Measurements from ENCODE around the gene VASP. TPM values are rescaled to one million over a fixed set of nuclear protein-coding genes. Genes with fewer than 3 reads are reported as not detected.
A peak's percentile ranks its signal among the peaks of the same experiment; 100 is the strongest.

VASP gene
- total RNA-seq, 1 donor from 2014 or later = 103 TPM

DNA sequence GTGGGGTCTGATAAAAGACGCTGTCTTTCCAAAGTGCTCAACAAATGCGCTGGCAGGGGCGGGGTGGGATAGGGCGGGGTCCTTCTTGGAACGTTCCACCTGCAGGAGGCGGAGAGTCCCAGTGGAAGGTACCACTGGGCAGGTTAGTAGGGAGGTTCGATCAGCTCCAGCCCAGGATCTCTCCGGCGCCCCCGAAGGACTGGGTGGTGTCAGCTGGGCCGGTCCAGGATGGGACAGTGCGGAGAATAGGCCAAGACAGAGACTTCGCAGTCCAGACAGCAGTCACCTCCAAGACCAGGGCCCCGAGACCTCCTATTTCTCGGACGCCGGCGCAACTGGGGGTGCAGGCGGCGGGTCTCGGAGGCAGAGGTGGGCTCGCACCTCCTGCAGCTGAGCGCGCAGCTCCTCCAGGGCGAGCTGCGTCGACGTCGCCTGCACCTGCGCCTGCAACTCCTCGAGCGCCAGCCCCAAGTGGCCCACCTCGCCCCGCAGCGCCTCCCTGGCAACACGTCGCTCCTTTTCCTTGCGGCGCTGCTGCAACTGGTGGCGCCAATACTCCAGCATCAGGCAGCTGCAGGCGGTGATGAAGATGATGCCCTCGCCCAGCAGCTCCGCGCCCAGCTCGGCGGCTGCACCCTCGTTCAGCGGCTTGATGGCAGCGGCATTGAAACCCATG lies 21.6 kb downstream of the VASP start:
- Histone ChIP-seq H3K27me3 (no peaks in the 10 kb centered on the region), H3K9me3 (no peaks in the 10 kb centered on the region), H3K27ac (peak overlapping the region; percentile 22), H3K4me3 (peak overlapping the region; percentile 39 to 44), H3K4me1 (peaks cover 22% of the 10 kb centered on the region), H3K36me3 (peaks cover 0 to 25% of the 10 kb centered on the region in 2 donors)
- DNase-seq (ENCODE audit: extremely low spot score in 2 of 2) = no peak
- intact Hi-C loops (cut with DNase I) = no loop called here
- TF ChIP-seq POLR2AphosphoS5 (IDR thresholded peaks at IDR 0.05; ENCODE audit: insufficient read depth in 1 of 2, low read depth in 1 of 2) (no peak), POLR2A (IDR thresholded peaks at IDR 0.05) (no peak)
- TF ChIP-seq, protein P1, sequence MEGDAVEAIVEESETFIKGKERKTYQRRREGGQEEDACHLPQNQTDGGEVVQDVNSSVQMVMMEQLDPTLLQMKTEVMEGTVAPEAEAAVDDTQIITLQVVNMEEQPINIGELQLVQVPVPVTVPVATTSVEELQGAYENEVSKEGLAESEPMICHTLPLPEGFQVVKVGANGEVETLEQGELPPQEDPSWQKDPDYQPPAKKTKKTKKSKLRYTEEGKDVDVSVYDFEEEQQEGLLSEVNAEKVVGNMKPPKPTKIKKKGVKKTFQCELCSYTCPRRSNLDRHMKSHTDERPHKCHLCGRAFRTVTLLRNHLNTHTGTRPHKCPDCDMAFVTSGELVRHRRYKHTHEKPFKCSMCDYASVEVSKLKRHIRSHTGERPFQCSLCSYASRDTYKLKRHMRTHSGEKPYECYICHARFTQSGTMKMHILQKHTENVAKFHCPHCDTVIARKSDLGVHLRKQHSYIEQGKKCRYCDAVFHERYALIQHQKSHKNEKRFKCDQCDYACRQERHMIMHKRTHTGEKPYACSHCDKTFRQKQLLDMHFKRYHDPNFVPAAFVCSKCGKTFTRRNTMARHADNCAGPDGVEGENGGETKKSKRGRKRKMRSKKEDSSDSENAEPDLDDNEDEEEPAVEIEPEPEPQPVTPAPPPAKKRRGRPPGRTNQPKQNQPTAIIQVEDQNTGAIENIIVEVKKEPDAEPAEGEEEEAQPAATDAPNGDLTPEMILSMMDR (IDR thresholded peaks at IDR 0.05) = no peak

DNA sequence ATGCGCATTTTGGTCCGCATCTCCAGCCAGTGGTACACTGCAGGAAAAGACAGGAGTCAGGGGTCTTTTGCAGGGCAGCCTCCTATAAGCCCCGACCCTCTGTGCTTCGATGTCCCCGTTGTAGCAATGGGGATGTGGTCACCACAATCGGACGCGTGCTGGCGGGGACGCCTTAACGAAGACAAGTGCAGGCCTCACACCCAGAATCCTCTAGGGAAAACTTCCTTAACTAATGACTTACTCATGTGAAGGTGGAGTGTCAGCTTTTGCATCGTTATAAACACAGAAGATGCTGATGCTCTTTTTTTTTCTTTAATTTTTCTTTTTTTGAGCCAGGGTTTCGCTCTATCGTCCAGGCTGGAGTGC lies 22.1 kb downstream of the VASP start:
- Histone ChIP-seq H3K27ac (no peak overlapping the region), H3K9me3 (no peaks in the 10 kb centered on the region), H3K36me3 (peaks cover 0 to 22% of the 10 kb centered on the region in 2 donors), H3K4me3 (peak overlapping the region in 1 of 2 donors; percentile 39), H3K4me1 (peaks cover 22% of the 10 kb centered on the region), H3K27me3 (no peaks in the 10 kb centered on the region)
- intact Hi-C loops (cut with DNase I) = no loop called here
- TF ChIP-seq POLR2AphosphoS5 (IDR thresholded peaks at IDR 0.05; ENCODE audit: insufficient read depth in 1 of 2, low read depth in 1 of 2) (no peak), POLR2A (IDR thresholded peaks at IDR 0.05) (no peak)
- TF ChIP-seq, protein P1 (IDR thresholded peaks at IDR 0.05) = no peak
- DNase-seq (ENCODE audit: extremely low spot score in 2 of 2) = no peak

DNA sequence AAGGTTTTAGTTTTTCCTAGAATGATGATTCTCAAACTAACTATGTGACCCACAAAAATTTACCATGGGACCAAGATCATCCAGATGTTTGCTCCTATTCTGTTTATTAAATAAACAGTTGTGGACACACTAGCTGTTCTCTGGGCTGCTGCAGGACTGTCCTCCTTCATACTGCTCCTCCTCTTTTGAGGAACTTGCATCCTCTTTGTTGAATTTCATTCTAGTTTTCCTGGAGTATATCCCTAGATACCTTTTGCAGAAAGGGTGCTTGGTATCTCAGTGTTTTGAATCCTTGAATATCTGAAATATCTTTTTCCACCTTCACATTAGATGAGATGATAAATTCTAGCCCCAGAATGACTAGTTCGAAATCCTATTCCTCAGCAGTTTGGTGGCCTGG lies 24.1 kb downstream of the VASP start:
- Histone ChIP-seq H3K27me3 (no peaks in the 10 kb centered on the region), H3K4me1 (peaks cover 22% of the 10 kb centered on the region), H3K36me3 (peaks cover 0 to 7% of the 10 kb centered on the region in 2 donors), H3K27ac (no peak overlapping the region), H3K9me3 (no peaks in the 10 kb centered on the region), H3K4me3 (no peak overlapping the region)
- intact Hi-C loops (cut with DNase I) = no loop called here
- DNase-seq (ENCODE audit: extremely low spot score in 2 of 2) = no peak
- TF ChIP-seq POLR2AphosphoS5 (IDR thresholded peaks at IDR 0.05; ENCODE audit: insufficient read depth in 1 of 2, low read depth in 1 of 2) (no peak), POLR2A (IDR thresholded peaks at IDR 0.05) (no peak)
- TF ChIP-seq, protein P1 (IDR thresholded peaks at IDR 0.05) = no peak

DNA sequence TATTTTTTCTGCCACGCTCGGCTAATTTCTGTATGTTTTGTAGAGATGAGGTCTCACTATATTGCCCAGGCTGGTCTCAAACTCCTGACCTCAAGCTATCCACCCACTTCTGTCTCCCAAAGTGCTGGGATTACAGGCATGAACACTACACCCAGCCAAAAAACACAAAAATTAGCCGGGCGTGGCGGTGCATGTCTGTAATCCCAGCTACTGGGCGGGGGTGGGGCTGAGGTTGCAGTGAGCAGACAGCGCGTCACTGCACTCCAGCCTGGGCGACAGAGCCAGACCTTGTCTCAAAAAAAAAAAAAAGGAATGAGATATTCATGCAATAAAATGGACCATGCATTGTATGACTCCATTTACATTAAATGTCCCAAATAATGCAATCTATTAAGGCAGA lies 32.2 kb downstream of the VASP start:
- Histone ChIP-seq H3K27ac (no peak overlapping the region), H3K36me3 (no peaks in the 10 kb centered on the region), H3K4me3 (no peak overlapping the region), H3K27me3 (no peaks in the 10 kb centered on the region), H3K4me1 (no peaks in the 10 kb centered on the region), H3K9me3 (no peaks in the 10 kb centered on the region)
- TF ChIP-seq, protein P1 (IDR thresholded peaks at IDR 0.05) = no peak
- TF ChIP-seq POLR2A (IDR thresholded peaks at IDR 0.05) (no peak), POLR2AphosphoS5 (IDR thresholded peaks at IDR 0.05; ENCODE audit: insufficient read depth in 1 of 2, low read depth in 1 of 2) (no peak)
- no peak for DNase-seq (ENCODE audit: extremely low spot score in 2 of 2)
- intact Hi-C loops (cut with DNase I) = no loop called here

DNA sequence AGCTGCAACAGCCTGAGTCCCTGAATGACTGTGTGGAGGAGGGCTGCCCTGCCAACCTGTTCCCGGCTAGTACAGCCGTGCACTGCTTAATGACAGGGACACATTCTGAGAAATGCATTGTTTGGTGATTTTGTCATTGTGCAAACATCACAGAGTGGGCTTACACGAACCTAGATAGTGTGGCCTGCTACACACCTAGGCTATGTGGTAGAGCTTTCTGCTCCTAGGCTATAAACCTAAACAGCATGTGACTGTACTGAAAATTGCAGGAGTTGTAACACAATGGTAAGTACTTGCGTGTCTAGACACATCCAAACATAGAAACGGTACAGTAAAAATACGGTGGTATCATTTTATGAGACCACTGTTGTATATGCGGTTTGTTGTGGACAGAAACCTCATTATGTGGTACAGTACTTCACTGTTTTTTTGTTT lies 35.0 kb downstream of the VASP start:
- no peak overlapping the region for H3K4me3 ChIP-seq
- H3K36me3 ChIP-seq = no peaks in the 10 kb centered on the region
- intact Hi-C loops (cut with DNase I) = no loop called here
- TF ChIP-seq POLR2A (IDR thresholded peaks at IDR 0.05) (no peak), POLR2AphosphoS5 (IDR thresholded peaks at IDR 0.05; ENCODE audit: insufficient read depth in 1 of 2, low read depth in 1 of 2) (peak in 1 of 2 donors; percentile 22)
- no peak for DNase-seq (ENCODE audit: extremely low spot score in 2 of 2)
- no peaks in the 10 kb centered on the region for H3K27me3 ChIP-seq
- no peaks in the 10 kb centered on the region for H3K9me3 ChIP-seq
- H3K27ac ChIP-seq = no peak overlapping the region
- H3K4me1 ChIP-seq = no peaks in the 10 kb centered on the region

Data from vagina (tissue), 2 donors.